Kidney (tissue), 14 donors: ENCODE data around the gene ZSWIM3. TPM values are rescaled to one million over a fixed set of nuclear protein-coding genes. Genes with fewer than 3 reads are reported as not detected.

ENCODE experiments used
- DNase-seq, 5 donors: peaks; one replicate each; pipeline ENCODE4 v3.0.0-alpha.2; 2013 to 2020
- FAIRE-seq: peaks from 2 replicates; lab custom pipeline; 2012; peaks lifted over from hg19 to GRCh38; lab: Jason Lieb, UNC
- H3K27ac ChIP-seq, 2 donors: one replicate each; pipeline ENCODE4 v1.7.0; 2013; ENCODE audit warnings: low read depth in 2 of 2, low read length in 2 of 2, inconsistent platforms in 1 of 2
- H3K27me3 ChIP-seq: one replicate; pipeline ENCODE4 v1.7.1; 2013; ENCODE audit warnings: low read length, inconsistent platforms; ENCODE audit not compliant: control insufficient read depth, insufficient read depth
- H3K36me3 ChIP-seq, 3 donors: one replicate each; pipeline versions ENCODE4 v1.7.0 to v1.7.1; 2013; ENCODE audit warnings: low read length in 3 of 3, control low read depth in 1 of 3, inconsistent platforms in 1 of 3; ENCODE audit not compliant: insufficient read depth in 3 of 3, control insufficient read depth in 2 of 3
- H3K4me1 ChIP-seq, 3 donors: one replicate each; pipeline versions ENCODE4 v1.7.0 to v1.7.1; 2013; ENCODE audit warnings: low read length in 3 of 3, inconsistent platforms in 1 of 3, low read depth in 1 of 3; ENCODE audit not compliant: control insufficient read depth in 2 of 3, insufficient read depth in 2 of 3
- H3K4me3 ChIP-seq, 3 donors: one replicate each; pipeline versions ENCODE4 v1.7.0 to v1.8.1; 2013; ENCODE audit warnings: low read length in 3 of 3, control low read depth in 1 of 3, inconsistent platforms in 1 of 3
- H3K9ac ChIP-seq, 3 donors: one replicate each; pipeline versions ENCODE4 v1.7.0 to v1.7.1; 2013; ENCODE audit warnings: low read length in 3 of 3, control low read depth in 1 of 3, inconsistent platforms in 1 of 3
- H3K9me3 ChIP-seq, 3 donors: one replicate each; pipeline versions ENCODE4 v1.7.0 to v1.7.1; 2013; ENCODE audit warnings: low read length in 3 of 3, control low read depth in 1 of 3, inconsistent platforms in 1 of 3; ENCODE audit not compliant: control insufficient read depth in 2 of 3, insufficient read depth in 1 of 3
- CTCF ChIP-seq: IDR thresholded peaks from 3 replicates; pipeline ENCODE4 v1.5.1; 2012; ENCODE audit warnings: mild to moderate bottlenecking, moderate library complexity, borderline replicate concordance; ENCODE audit not compliant: insufficient read depth; ENCODE audit errors: extremely low read depth
- intact Hi-C: fragments of 100-400 bp; cut with DNase I; formaldehyde crosslinking; loops from one replicate; pipeline ENCODE4 v1.11.1; 2022
- polyA plus RNA-seq: library from polyadenylated mRNA; stranded (reverse); fragments of 350-450 nt; fragmentation: Illumina TruSeq; extraction: RNeasy Lipid Tissue Mini Kit (QIAGEN cat#74804); gene quantifications from one replicate; pipeline ENCODE4 v1.2.3, GENCODE V29; 2014; ENCODE audit warnings: low read depth, low replicate concordance; ENCODE audit not compliant: insufficient read depth
- total RNA-seq: library from RNA; stranded (reverse); fragmentation: NEBNext Ultra II Directional; extraction: Animal tissue kit (Norgen Biotek cat#: 25700); gene quantifications from one replicate; pipeline ENCODE4 v1.2.1, GENCODE V29; 2021
- donor health status: control.
- donor health status: control.
- donor health status: control.
- donor health status: control.
- donor health status: control.
- donor health status: DM: yes; HTN: yes; CAD: no.
- donor health status: Normal renal cell carcinoma (clear cell type).

The ZSWIM3 gene
- total and polyA plus RNA-seq, 2 donors from 2014 or later = 2.6 to 3.2 TPM

- Histone ChIP-seq H3K9ac (peak overlapping the region in 1 of 3 donors; percentile 80), H3K36me3 (peaks cover 0 to 8% (median 0%) of the 10 kb centered on the region in 3 donors), H3K27ac (no peak overlapping the region), H3K9me3 (no peaks in the 10 kb centered on the region), H3K4me3 (peak overlapping the region in 2 of 3 donors; percentile 18 to 64), H3K4me1 (peaks cover 4 to 16% (median 5%) of the 10 kb centered on the region in 3 donors), H3K27me3 (no peaks in the 10 kb centered on the region)
- FAIRE-seq (no peak), DNase-seq (no peak)
- intact Hi-C loops = no loop called here
- TF ChIP-seq CTCF = no peak
Observed at GRCh38 chr20:45835329-45835765, 22.1 kb upstream of the ZSWIM3 start.

- Histone ChIP-seq H3K36me3 (peaks cover 0 to 8% (median 0%) of the 10 kb centered on the region in 3 donors), H3K9ac (no peak overlapping the region), H3K4me3 (no peak overlapping the region), H3K4me1 (peaks cover 4 to 16% (median 5%) of the 10 kb centered on the region in 3 donors), H3K9me3 (no peaks in the 10 kb centered on the region), H3K27me3 (no peaks in the 10 kb centered on the region), H3K27ac (no peak overlapping the region)
- intact Hi-C loops = no loop called here
- DNase-seq (peak in 1 of 5 donors; percentile 43), FAIRE-seq (no peak)
- no peak for TF ChIP-seq CTCF
Observed at GRCh38 chr20:45835825-45836224, 21.6 kb upstream of the ZSWIM3 start.

- Histone ChIP-seq H3K9ac (no peak overlapping the region), H3K27ac (no peak overlapping the region), H3K4me3 (no peak overlapping the region), H3K27me3 (no peaks in the 10 kb centered on the region), H3K9me3 (no peaks in the 10 kb centered on the region), H3K36me3 (peaks cover 0 to 10% (median 0%) of the 10 kb centered on the region in 3 donors), H3K4me1 (peaks cover 4 to 16% (median 5%) of the 10 kb centered on the region in 3 donors)
- FAIRE-seq = no peak
- DNase-seq = no peak
- intact Hi-C loops = no loop called here
- TF ChIP-seq CTCF = no peak
Observed at GRCh38 chr20:45836841-45837240, 20.6 kb upstream of the ZSWIM3 start.

GRCh38 chr20:45840700-45841198, 16.7 kb upstream of the ZSWIM3 start:
- no peaks in the 10 kb centered on the region for H3K27me3 ChIP-seq
- H3K4me1 ChIP-seq = peaks cover 0 to 8% (median 0%) of the 10 kb centered on the region in 3 donors
- no peak overlapping the region for H3K9ac ChIP-seq
- no peaks in the 10 kb centered on the region for H3K9me3 ChIP-seq
- intact Hi-C loops = no loop called here
- FAIRE-seq (no peak), DNase-seq (peak in 1 of 5 donors; percentile 66)
- TF ChIP-seq CTCF = no peak
- H3K36me3 ChIP-seq = peaks cover 0 to 36% (median 14%) of the 10 kb centered on the region in 3 donors
- no peak overlapping the region for H3K4me3 ChIP-seq
- H3K27ac ChIP-seq = no peak overlapping the region
